Type B pancreatic cell (in vitro differentiated cells): ENCODE data around the gene SCRT2. TPM values are rescaled to one million over a fixed set of nuclear protein-coding genes. Genes with fewer than 3 reads are reported as not detected.

Source experiments
- DNase-seq: peaks from one replicate; pipeline ENCODE4 v3.0.0; 2021; ENCODE audit warnings: mixed read lengths; ENCODE audit not compliant: unreplicated experiment; ENCODE audit errors: extremely low spot score
- H3K27ac Mint-ChIP-seq: 2 replicates; pipeline ENCODE4 v1.8.0; 2021; ENCODE audit warnings: mild to moderate bottlenecking, mixed read lengths
- H3K27me3 Mint-ChIP-seq: 2 replicates; pipeline ENCODE4 v1.8.0; 2021; ENCODE audit warnings: mixed read lengths
- H3K36me3 Mint-ChIP-seq: 2 replicates; pipeline ENCODE4 v1.8.0; 2021; ENCODE audit warnings: mixed read lengths
- H3K4me1 Mint-ChIP-seq: one replicate; pipeline ENCODE4 v1.8.0; 2021; ENCODE audit warnings: mixed read lengths; ENCODE audit not compliant: unreplicated experiment
- H3K4me3 Mint-ChIP-seq: 2 replicates; pipeline ENCODE4 v1.8.0; 2021; ENCODE audit warnings: mild to moderate bottlenecking, mixed read lengths
- H3K9me3 Mint-ChIP-seq: 2 replicates; pipeline ENCODE4 v1.8.0; 2021; ENCODE audit warnings: mixed read lengths
- CTCF ChIP-seq: fragments of 200-600 bp; sonication (generic); conservative IDR thresholded peaks from 2 replicates; pipeline ENCODE4 v1.5.0; 2021; ENCODE audit warnings: antibody characterized with exemption, mild to moderate bottlenecking
- total RNA-seq: library from RNA; stranded (reverse); gene quantifications from 2 replicates; pipeline ENCODE4 v1.2.1, GENCODE V29; 2021; ENCODE audit warnings: low replicate concordance

SCRT2 gene
- total RNA-seq, 1 donor from 2014 or later = 0.36 TPM

DNA sequence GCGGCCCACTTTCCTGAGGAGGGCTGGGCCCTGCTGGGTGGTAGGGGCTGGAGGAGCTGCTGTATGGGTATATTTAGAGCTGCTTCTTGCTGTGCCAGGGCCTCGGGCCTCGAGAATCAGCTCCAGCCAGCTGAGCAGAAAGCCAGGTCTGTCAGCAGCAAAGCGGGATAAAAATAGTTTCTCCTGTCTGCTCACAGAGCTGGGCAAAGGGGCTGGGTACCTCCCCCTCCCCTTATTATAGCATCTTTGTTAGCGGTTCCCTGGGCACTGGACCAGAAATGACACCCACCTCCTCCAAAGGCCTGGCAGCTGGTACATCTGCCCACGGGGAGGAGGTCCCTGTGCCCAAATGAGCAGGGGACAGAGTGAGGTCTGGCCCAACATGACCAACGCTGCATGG, 6.0 kb downstream of the SCRT2 start:
- no peaks in the 10 kb centered on the region for H3K36me3 Mint-ChIP-seq
- DNase-seq = no peak
- no peak for TF ChIP-seq CTCF
- no peak overlapping the region for H3K27ac Mint-ChIP-seq
- H3K4me1 Mint-ChIP-seq = peaks cover 17% of the 10 kb centered on the region
- no peak overlapping the region for H3K4me3 Mint-ChIP-seq
- peaks cover 61% of the 10 kb centered on the region for H3K27me3 Mint-ChIP-seq
- no peaks in the 10 kb centered on the region for H3K9me3 Mint-ChIP-seq

GRCh38 chr20:668638-669037, 7.0 kb downstream of the SCRT2 start:
- H3K27ac Mint-ChIP-seq = no peak overlapping the region
- H3K36me3 Mint-ChIP-seq = no peaks in the 10 kb centered on the region
- no peak for TF ChIP-seq CTCF
- H3K4me1 Mint-ChIP-seq = peaks cover 17% of the 10 kb centered on the region
- H3K9me3 Mint-ChIP-seq = no peaks in the 10 kb centered on the region
- no peak for DNase-seq
- no peak overlapping the region for H3K4me3 Mint-ChIP-seq
- H3K27me3 Mint-ChIP-seq = peaks cover 53% of the 10 kb centered on the region

- Mint-ChIP-seq H3K4me3 (no peak overlapping the region), H3K9me3 (no peaks in the 10 kb centered on the region), H3K27ac (no peak overlapping the region), H3K36me3 (no peaks in the 10 kb centered on the region), H3K4me1 (peaks cover 17% of the 10 kb centered on the region), H3K27me3 (peaks cover 50% of the 10 kb centered on the region)
- DNase-seq = no peak
- TF ChIP-seq CTCF = no peak
These were observed 7.6 kb downstream of the SCRT2 start for GRCh38 chr20:668050-668449.

DNA sequence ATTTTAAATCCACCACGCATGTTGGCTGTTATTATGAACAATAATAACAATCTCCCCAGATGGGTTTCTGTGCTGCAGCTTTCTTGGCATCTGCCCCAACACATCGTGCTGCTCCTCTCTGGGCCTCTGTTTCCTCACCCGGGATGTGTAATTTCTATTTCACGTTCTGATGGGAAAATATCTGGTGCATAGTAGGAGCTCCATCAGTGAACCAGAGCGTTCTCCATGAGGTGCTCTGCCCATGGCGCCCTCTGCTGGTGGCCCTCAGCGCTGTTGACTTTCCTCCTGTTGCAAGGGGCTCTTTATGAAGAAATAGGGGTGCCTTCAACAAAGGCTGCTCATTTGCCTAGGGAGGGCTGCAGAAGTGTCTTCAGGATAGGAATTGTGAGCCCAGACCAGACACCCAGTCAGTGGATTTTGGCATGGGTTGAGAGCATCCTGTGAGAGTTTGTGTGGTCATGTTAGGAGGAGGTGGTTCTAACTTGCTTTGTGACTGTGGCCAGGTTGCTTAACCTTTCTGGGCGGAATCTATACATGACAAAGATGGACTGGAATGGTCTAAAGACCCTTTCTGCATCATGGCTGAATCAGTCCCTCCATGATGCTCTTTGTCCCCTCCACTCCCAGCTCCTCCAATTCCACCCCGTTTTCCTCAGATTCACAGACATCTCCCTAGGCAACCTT, 8.1 kb downstream of the SCRT2 start:
- Mint-ChIP-seq H3K36me3 (no peaks in the 10 kb centered on the region), H3K4me3 (no peak overlapping the region), H3K27me3 (peaks cover 50% of the 10 kb centered on the region), H3K9me3 (no peaks in the 10 kb centered on the region), H3K27ac (no peak overlapping the region), H3K4me1 (peaks cover 13% of the 10 kb centered on the region)
- no peak for DNase-seq
- TF ChIP-seq CTCF = peak; percentile 84

- DNase-seq = no peak
- Mint-ChIP-seq H3K27ac (no peak overlapping the region), H3K27me3 (peaks cover 44% of the 10 kb centered on the region), H3K36me3 (no peaks in the 10 kb centered on the region), H3K4me3 (no peak overlapping the region), H3K4me1 (peaks cover 9% of the 10 kb centered on the region), H3K9me3 (no peaks in the 10 kb centered on the region)
- no peak for TF ChIP-seq CTCF
These were observed 8.7 kb downstream of the SCRT2 start for GRCh38 chr20:666877-667276.

- Mint-ChIP-seq H3K4me3 (no peak overlapping the region), H3K4me1 (peaks cover 12% of the 10 kb centered on the region), H3K9me3 (no peaks in the 10 kb centered on the region), H3K36me3 (no peaks in the 10 kb centered on the region), H3K27ac (no peak overlapping the region), H3K27me3 (peaks cover 43% of the 10 kb centered on the region)
- DNase-seq = no peak
- no peak for TF ChIP-seq CTCF
These were observed 10.3 kb downstream of the SCRT2 start for GRCh38 chr20:665276-665675.
